ENCODE measurements around the gene UAP1L1. TPM values are rescaled to one million over a fixed set of nuclear protein-coding genes. Genes with fewer than 3 reads are reported as not detected.

The UAP1L1 gene
- total RNA-seq, 1 donor = 16.0 TPM

DNA sequence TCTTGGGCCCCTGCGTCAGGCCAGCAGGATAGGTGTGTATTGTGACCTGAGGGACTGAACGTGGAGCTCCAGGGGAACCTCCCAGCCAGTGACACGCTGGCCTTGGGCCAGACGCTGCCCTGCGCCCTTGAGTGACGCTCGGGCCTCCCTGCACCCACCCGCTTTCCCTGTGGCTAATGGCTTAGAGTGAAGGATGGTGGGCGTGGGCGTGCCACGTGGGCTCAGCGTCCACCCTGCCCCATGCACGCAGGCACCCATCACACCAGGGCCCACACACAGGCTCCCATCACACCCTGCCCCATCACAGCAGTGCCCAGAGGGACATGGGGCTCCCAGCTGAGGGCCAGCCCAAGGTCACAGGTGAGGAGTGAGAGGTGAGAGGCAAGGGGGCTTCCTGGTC, 40.3 kb upstream of the UAP1L1 start:
- no peak overlapping the region for H3K4me3 ChIP-seq (ENCODE audit: low read depth, low read length)
- DNase-seq (ENCODE audit: low read depth) = no peak
- TF ChIP-seq, protein P1, sequence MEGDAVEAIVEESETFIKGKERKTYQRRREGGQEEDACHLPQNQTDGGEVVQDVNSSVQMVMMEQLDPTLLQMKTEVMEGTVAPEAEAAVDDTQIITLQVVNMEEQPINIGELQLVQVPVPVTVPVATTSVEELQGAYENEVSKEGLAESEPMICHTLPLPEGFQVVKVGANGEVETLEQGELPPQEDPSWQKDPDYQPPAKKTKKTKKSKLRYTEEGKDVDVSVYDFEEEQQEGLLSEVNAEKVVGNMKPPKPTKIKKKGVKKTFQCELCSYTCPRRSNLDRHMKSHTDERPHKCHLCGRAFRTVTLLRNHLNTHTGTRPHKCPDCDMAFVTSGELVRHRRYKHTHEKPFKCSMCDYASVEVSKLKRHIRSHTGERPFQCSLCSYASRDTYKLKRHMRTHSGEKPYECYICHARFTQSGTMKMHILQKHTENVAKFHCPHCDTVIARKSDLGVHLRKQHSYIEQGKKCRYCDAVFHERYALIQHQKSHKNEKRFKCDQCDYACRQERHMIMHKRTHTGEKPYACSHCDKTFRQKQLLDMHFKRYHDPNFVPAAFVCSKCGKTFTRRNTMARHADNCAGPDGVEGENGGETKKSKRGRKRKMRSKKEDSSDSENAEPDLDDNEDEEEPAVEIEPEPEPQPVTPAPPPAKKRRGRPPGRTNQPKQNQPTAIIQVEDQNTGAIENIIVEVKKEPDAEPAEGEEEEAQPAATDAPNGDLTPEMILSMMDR (IDR thresholded peaks at IDR 0.05; ENCODE audit: insufficient read depth, low read depth, low read length) = no peak

DNA sequence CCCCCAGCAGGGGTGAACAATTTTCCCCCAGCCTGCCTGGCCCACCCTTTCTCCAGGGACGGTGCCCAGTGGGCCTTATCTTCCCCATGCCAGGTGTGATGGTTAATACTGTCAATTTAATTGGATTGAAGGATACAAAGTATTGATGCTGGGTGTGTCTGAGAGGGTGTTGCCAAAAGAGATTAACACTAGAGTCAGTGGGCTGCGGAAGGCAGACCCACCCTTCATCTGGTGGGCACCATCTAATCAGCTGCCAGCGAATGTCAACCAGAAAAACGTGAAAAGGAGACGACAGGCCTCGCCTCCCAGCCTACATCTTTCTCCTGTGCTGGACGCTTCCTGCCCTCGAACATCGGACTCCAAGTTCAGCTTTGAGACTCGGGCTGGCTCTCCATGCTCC, 39.8 kb upstream of the UAP1L1 start:
- TF ChIP-seq, protein P1 (IDR thresholded peaks at IDR 0.05; ENCODE audit: insufficient read depth, low read depth, low read length) = no peak
- no peak for DNase-seq (ENCODE audit: low read depth)
- H3K4me3 ChIP-seq (ENCODE audit: low read depth, low read length) = no peak overlapping the region

DNA sequence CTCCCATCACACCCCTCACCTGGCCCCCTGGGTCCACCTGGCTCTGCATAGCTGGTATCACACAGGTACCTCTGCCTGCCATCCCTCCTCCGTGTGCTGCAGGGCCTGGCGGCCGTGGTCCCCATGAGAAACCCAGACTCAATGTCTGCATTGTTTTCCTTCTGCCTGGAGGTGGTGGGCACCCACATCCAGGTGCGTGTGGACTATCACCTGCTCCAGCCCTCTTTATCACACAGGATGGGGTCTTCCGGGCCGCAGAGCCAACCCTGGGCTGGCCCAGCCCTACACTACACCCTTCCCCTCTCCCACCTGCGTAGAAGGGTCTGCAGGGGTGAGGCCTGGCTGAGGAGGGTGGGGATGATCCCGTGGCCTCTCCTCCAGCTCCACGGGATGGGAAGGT, 38.4 kb upstream of the UAP1L1 start:
- TF ChIP-seq, protein P1 (IDR thresholded peaks at IDR 0.05; ENCODE audit: insufficient read depth, low read depth, low read length) = no peak
- H3K4me3 ChIP-seq (ENCODE audit: low read depth, low read length) = no peak overlapping the region
- no peak for DNase-seq (ENCODE audit: low read depth)

DNA sequence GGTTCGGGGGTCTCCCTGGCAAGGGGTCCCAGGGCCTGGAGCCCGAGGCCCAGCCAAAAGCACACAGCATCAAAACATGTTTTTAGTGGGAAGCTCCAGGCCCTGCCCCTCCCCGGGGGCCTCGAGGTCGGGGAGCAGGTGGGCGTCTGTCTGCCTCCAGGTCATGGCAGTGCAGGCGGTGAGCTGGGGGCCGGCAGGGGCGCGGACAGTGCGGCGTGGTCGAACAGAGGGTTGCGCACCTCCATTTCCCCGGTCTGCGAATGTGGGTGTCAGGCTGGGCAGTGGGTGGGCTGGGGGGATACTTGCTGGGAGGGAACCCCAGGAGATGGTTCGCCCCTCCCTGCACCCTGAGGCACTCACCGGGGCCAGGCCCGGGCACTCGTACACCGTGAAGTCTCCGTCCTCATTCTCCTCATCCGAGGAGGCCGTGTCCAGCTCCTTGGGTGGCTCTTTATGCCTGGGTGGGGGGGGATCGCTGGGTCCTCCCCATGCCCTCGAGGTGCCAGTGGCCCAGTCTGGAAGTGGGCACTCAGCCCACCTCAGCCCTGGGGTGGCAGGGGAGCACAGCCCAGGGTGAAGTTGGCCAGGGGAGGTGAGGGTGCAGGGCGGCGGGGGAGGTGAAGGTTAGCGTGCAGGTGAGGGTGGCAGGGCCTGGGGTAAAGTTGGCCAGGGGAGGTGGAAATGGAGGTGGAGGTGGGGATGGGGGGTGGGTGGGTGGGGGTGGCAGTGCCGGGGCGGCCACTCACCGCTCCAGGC, 37.5 kb upstream of the UAP1L1 start:
- no peak overlapping the region for H3K4me3 ChIP-seq (ENCODE audit: low read depth, low read length)
- DNase-seq (ENCODE audit: low read depth) = no peak
- TF ChIP-seq, protein P1 (IDR thresholded peaks at IDR 0.05; ENCODE audit: insufficient read depth, low read depth, low read length) = no peak

GRCh38 chr9:137040568-137040967, 36.7 kb upstream of the UAP1L1 start:
- H3K4me3 ChIP-seq (ENCODE audit: low read depth, low read length) = no peak overlapping the region
- no peak for DNase-seq (ENCODE audit: low read depth)
- TF ChIP-seq, protein P1 (IDR thresholded peaks at IDR 0.05; ENCODE audit: insufficient read depth, low read depth, low read length) = no peak

- TF ChIP-seq, protein P1 (IDR thresholded peaks at IDR 0.05; ENCODE audit: insufficient read depth, low read depth, low read length) = no peak
- no peak for DNase-seq (ENCODE audit: low read depth)
- no peak overlapping the region for H3K4me3 ChIP-seq (ENCODE audit: low read depth, low read length)
Measured at GRCh38 chr9:137041124-137041523, 36.2 kb upstream of the UAP1L1 start.
